Measurements from ENCODE around the gene CD151. TPM values are rescaled to one million over a fixed set of nuclear protein-coding genes. Genes with fewer than 3 reads are reported as not detected.

The CD151 gene
- total RNA-seq, 1 donor from 2014 or later, result 558 TPM

DNA sequence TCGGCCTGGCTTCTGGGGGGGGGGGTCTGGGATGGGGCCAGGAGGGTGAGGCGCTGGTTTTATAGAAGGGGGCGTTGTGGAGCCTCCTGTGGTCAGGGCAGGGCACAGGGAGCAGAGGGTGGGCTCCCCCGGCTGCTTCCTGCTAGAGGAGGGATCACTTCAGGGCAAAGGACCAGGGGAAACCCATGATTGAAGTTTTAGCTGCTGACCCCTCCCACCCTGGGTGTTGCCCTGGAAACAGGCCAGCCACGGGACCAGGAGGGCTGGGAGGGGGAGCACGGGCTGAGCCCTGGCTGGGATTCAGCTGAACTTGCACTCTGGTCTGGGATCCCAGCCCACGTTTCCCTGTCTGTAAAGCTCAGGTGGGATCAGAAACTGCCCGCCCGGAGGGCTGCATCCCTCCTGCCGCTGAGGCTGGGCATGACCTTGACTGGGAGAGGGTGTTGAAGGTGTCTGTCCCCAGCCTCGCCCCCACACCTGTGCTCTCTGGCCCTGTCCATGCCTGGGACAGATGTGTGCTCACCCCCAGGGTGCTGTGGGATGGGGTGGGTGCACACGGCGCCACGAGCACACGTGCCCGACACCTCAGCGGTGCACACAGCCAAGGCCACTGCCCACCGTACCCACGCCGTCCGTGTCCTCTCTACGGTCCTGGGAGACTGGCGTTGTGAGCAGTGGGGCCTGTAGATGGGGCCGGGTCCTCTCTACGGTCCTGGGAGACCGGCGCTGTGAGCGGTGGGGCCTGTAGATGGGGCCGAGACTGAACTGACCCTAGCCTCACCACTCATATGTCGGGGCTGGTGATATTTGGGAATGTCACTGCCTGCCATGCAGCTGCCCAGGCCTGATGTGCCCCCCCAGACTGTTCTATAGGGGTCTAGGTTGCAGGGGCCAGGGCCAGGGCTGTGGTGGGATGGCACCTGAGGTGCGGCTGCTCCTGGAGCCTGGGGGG lies 12.2 kb downstream of the CD151 start:
- H3K4me3 Mint-ChIP-seq (ENCODE audit: unreplicated experiment), result peak overlapping the region; percentile 60
- DNase-seq (ENCODE audit: low spot score), result no peak
- H3K9me3 Mint-ChIP-seq (ENCODE audit: low read depth), result no peaks in the 10 kb centered on the region
- H3K4me1 Mint-ChIP-seq (ENCODE audit: low read depth), result peaks cover 52% of the 10 kb centered on the region
- H3K36me3 Mint-ChIP-seq (ENCODE audit: low read depth), result peaks cover 3% of the 10 kb centered on the region
- no peaks in the 10 kb centered on the region for H3K27me3 Mint-ChIP-seq (ENCODE audit: low read depth)
- TF ChIP-seq, protein P1, sequence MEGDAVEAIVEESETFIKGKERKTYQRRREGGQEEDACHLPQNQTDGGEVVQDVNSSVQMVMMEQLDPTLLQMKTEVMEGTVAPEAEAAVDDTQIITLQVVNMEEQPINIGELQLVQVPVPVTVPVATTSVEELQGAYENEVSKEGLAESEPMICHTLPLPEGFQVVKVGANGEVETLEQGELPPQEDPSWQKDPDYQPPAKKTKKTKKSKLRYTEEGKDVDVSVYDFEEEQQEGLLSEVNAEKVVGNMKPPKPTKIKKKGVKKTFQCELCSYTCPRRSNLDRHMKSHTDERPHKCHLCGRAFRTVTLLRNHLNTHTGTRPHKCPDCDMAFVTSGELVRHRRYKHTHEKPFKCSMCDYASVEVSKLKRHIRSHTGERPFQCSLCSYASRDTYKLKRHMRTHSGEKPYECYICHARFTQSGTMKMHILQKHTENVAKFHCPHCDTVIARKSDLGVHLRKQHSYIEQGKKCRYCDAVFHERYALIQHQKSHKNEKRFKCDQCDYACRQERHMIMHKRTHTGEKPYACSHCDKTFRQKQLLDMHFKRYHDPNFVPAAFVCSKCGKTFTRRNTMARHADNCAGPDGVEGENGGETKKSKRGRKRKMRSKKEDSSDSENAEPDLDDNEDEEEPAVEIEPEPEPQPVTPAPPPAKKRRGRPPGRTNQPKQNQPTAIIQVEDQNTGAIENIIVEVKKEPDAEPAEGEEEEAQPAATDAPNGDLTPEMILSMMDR (IDR thresholded peaks at IDR 0.05), result peak; percentile 57
- H3K27ac Mint-ChIP-seq (ENCODE audit: unreplicated experiment), result peak overlapping the region; percentile 85

DNA sequence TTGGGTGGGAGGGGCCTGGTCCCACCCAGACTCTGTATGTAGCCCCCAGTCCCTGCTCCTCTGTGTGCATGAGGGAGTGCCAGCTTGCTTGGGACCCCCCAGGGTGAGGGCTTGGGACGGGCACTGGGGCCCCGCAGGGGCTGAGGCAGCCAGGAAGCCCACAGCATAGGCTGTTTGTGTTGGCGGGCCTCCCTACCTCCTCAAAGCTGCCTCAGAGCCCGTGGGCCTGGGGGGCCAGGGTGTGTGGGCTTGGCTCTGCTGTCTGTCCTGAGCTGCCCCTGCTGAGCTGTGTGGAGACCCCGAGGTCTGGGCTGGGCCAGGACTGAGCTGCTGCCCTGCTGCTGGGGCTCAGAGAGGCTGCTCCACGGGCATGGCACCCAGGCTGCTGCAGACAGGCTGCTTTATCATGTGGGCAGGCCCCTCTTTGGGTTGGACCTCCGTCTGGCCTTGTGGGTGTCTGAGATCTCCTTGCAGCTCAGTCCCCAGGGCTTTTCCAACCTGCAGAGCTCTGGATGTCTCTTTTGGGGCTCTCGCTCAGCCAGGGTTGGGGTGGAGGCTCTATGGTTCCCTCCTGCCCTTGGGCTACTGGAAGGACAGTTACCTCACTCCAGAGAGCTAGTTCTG lies 13.2 kb downstream of the CD151 start:
- no peak for DNase-seq (ENCODE audit: low spot score)
- Mint-ChIP-seq H3K36me3 (ENCODE audit: low read depth) (no peaks in the 10 kb centered on the region), H3K9me3 (ENCODE audit: low read depth) (no peaks in the 10 kb centered on the region), H3K27ac (ENCODE audit: unreplicated experiment) (peak overlapping the region; percentile 65), H3K4me3 (ENCODE audit: unreplicated experiment) (peak overlapping the region; percentile 60), H3K4me1 (ENCODE audit: low read depth) (peaks cover 42% of the 10 kb centered on the region), H3K27me3 (ENCODE audit: low read depth) (no peaks in the 10 kb centered on the region)
- TF ChIP-seq, protein P1 (IDR thresholded peaks at IDR 0.05), result no peak

DNA sequence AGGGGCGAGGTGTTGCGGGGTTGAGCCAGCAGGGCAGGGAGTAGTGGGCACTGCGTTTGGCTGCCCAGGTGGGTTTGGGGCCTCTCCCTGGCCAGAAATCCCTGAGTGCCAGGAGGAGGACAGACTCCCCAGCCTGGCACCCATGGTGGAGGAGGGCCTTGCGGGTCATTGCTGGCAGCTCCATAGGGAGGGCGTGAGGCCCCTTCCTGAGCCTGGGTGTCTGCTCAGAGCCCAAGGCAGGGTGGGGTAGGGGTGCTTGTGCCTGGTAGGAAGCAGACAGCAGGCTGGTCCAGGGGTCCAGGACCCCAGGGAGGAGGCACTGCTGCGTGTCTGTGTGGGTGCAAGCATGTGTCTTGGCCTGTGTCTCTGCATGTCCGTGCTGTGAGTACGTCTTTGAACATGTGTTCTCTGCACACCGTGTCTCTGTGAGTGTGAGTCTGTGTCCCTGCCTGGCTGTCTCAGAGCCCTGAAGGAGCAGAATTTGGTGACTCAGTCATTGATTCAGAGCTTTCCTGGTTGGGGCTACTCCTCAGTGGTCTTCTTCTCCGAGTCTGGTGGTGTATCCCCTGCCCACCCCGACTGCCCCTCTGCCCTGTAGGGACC lies 13.8 kb downstream of the CD151 start:
- peaks cover 38% of the 10 kb centered on the region for H3K4me1 Mint-ChIP-seq (ENCODE audit: low read depth)
- TF ChIP-seq, protein P1 (IDR thresholded peaks at IDR 0.05), result no peak
- H3K36me3 Mint-ChIP-seq (ENCODE audit: low read depth), result no peaks in the 10 kb centered on the region
- no peaks in the 10 kb centered on the region for H3K27me3 Mint-ChIP-seq (ENCODE audit: low read depth)
- H3K9me3 Mint-ChIP-seq (ENCODE audit: low read depth), result no peaks in the 10 kb centered on the region
- no peak overlapping the region for H3K4me3 Mint-ChIP-seq (ENCODE audit: unreplicated experiment)
- DNase-seq (ENCODE audit: low spot score), result no peak
- H3K27ac Mint-ChIP-seq (ENCODE audit: unreplicated experiment), result peak overlapping the region; percentile 17

DNA sequence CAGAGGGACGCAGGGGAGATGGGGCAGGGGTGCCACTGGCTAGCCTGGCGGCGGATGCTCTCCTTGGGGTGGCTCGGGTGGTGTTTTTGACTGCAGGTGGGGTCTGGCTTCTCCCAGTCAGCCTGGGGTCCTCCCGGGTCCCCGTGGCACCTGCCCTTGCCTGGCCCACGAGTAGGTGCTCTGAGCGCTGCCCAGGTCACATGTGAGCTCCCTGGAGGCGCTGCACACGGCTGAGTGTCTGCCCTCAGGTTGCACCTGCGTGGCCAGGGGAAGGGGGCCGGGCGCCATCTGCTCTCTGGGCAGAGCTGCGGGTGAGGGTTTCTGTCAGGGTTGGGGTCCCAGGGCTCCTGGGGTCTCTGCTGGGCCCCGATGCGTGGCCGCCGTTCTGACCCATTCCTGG lies 15.1 kb downstream of the CD151 start:
- TF ChIP-seq, protein P1 (IDR thresholded peaks at IDR 0.05), result no peak
- no peak overlapping the region for H3K27ac Mint-ChIP-seq (ENCODE audit: unreplicated experiment)
- no peaks in the 10 kb centered on the region for H3K36me3 Mint-ChIP-seq (ENCODE audit: low read depth)
- DNase-seq (ENCODE audit: low spot score), result no peak
- peaks cover 38% of the 10 kb centered on the region for H3K4me1 Mint-ChIP-seq (ENCODE audit: low read depth)
- no peaks in the 10 kb centered on the region for H3K9me3 Mint-ChIP-seq (ENCODE audit: low read depth)
- no peak overlapping the region for H3K4me3 Mint-ChIP-seq (ENCODE audit: unreplicated experiment)
- no peaks in the 10 kb centered on the region for H3K27me3 Mint-ChIP-seq (ENCODE audit: low read depth)

DNA sequence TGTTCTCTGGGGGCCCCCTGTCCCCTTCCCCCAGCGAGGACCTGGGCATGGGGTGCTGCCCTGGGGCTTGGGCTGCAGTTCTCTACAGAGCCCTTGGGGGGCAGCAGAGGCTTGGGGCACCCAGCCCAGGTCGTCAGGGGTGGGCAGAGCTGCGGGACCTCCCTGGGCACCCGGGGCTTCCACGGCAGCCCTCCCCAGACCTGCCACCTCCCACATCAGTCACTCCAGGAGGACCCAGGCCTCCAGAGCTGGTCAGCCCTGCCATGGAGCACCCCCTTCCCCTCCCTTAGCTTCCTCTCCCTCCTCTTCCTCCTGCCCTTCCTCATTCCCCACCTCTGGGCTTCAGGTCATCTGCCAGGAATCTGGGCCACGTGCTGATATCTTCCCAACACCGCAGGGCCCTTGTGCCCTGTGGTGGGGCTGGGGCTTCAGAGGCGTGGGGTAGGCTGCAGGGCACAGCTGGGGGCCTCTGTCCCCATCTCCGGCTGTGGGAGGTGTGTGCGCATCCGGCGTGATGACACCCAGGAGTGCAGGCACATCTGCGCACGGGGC lies 15.7 kb downstream of the CD151 start:
- no peaks in the 10 kb centered on the region for H3K9me3 Mint-ChIP-seq (ENCODE audit: low read depth)
- no peak overlapping the region for H3K4me3 Mint-ChIP-seq (ENCODE audit: unreplicated experiment)
- no peaks in the 10 kb centered on the region for H3K36me3 Mint-ChIP-seq (ENCODE audit: low read depth)
- no peak for DNase-seq (ENCODE audit: low spot score)
- no peaks in the 10 kb centered on the region for H3K27me3 Mint-ChIP-seq (ENCODE audit: low read depth)
- H3K27ac Mint-ChIP-seq (ENCODE audit: unreplicated experiment), result no peak overlapping the region
- TF ChIP-seq, protein P1 (IDR thresholded peaks at IDR 0.05), result peak; percentile 85
- H3K4me1 Mint-ChIP-seq (ENCODE audit: low read depth), result peaks cover 35% of the 10 kb centered on the region
